Gastrocnemius medialis (tissue), 4 donors: ENCODE measurements around the gene RMDN2.

ENCODE experiments used
- CTCF ChIP-seq, 5 experiments: fragments of 450-650 bp in 3 of 5; fragments of 200-600 bp in 2 of 5; sonication (generic) in 2 of 5; IDR thresholded peaks in 4 of 5; conservative IDR thresholded peaks in 1 of 5; 1 replicate in 4 of 5; 2 replicates in 1 of 5; pipeline ENCODE4 v1.5.1; 2016 to 2019; ENCODE audit warnings: antibody characterized with exemption in 5 of 5, mild to moderate bottlenecking in 3 of 5, moderate library complexity in 3 of 5
- POLR2A ChIP-seq, 2 donors: fragments of 450-650 bp; IDR thresholded peaks; one replicate each; pipeline ENCODE4 v1.6.1; 2017; ENCODE audit warnings: antibody characterized with exemption in 2 of 2, mild to moderate bottlenecking in 2 of 2, moderate library complexity in 2 of 2

DNA sequence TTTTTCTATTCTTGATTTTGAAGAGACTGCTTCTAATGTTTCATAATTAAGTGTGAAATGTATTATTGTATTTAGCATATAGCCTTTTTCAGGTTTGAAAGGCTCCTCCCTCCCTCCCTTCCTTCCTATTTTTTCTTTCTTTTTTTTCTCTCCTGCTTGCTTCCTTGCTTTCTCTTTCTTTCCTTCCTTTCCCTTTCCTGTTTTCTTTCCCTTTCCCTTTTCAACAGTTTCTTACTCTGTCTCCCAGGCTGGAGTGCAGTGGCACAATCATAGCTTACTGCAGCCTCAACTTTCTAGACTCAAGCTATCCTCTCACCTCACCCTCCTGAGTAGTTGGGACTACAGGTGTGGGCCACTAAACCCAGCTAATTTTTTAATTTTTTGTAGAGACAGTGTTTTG, 44.6 kb downstream of the RMDN2 start:
- TF ChIP-seq CTCF (IDR thresholded peaks at IDR 0.05 in 4 of 5, conservative IDR thresholded peaks at IDR 0.05 in 1 of 5) (no peak), POLR2A (IDR thresholded peaks at IDR 0.05) (no peak)
